Neural crest cell (in vitro differentiated cells): Measurements from ENCODE around the gene PCDH18. TPM values are rescaled to one million over a fixed set of nuclear protein-coding genes. Genes with fewer than 3 reads are reported as not detected.

Experiments
- DNase-seq: peaks from one replicate; pipeline ENCODE4 v3.0.0; 2021; ENCODE audit warnings: low read depth, mixed read lengths, low spot score
- H3K27ac Mint-ChIP-seq: one replicate; pipeline ENCODE4 v1.8.0; 2021; ENCODE audit warnings: mild to moderate bottlenecking, mixed read lengths; ENCODE audit not compliant: unreplicated experiment
- H3K27me3 Mint-ChIP-seq: 2 replicates; pipeline ENCODE4 v1.8.0; 2021; ENCODE audit warnings: low read depth, mild to moderate bottlenecking, mixed read lengths
- H3K36me3 Mint-ChIP-seq: 2 replicates; pipeline ENCODE4 v1.8.0; 2021; ENCODE audit warnings: low read depth, mild to moderate bottlenecking, mixed read lengths
- H3K4me1 Mint-ChIP-seq: 2 replicates; pipeline ENCODE4 v1.8.0; 2021; ENCODE audit warnings: mixed read lengths
- H3K4me3 Mint-ChIP-seq: one replicate; pipeline ENCODE4 v1.8.0; 2021; ENCODE audit warnings: mild to moderate bottlenecking, mixed read lengths
- H3K9me3 Mint-ChIP-seq: 2 replicates; pipeline ENCODE4 v1.8.0; 2021; ENCODE audit warnings: mixed read lengths
- total RNA-seq: library from RNA; stranded (reverse); gene quantifications from 2 replicates; pipeline ENCODE4 v1.2.1, GENCODE V29; 2021
- TF ChIP-seq, protein P1 (sequence below): fragments of 200-600 bp; sonication (generic); conservative IDR thresholded peaks from 2 replicates; pipeline ENCODE4 v1.5.0; 2021; ENCODE audit warnings: antibody characterized with exemption, mild to moderate bottlenecking

Gene PCDH18
- total RNA-seq, 1 donor from 2014 or later = 65.7 TPM

- Mint-ChIP-seq H3K36me3 (peaks cover 25% of the 10 kb centered on the region), H3K27me3 (no peaks in the 10 kb centered on the region), H3K9me3 (no peaks in the 10 kb centered on the region), H3K4me1 (peaks cover 49% of the 10 kb centered on the region), H3K27ac (peak overlapping the region; percentile 51), H3K4me3 (no peak overlapping the region)
- DNase-seq = no peak
- TF ChIP-seq, protein P1, sequence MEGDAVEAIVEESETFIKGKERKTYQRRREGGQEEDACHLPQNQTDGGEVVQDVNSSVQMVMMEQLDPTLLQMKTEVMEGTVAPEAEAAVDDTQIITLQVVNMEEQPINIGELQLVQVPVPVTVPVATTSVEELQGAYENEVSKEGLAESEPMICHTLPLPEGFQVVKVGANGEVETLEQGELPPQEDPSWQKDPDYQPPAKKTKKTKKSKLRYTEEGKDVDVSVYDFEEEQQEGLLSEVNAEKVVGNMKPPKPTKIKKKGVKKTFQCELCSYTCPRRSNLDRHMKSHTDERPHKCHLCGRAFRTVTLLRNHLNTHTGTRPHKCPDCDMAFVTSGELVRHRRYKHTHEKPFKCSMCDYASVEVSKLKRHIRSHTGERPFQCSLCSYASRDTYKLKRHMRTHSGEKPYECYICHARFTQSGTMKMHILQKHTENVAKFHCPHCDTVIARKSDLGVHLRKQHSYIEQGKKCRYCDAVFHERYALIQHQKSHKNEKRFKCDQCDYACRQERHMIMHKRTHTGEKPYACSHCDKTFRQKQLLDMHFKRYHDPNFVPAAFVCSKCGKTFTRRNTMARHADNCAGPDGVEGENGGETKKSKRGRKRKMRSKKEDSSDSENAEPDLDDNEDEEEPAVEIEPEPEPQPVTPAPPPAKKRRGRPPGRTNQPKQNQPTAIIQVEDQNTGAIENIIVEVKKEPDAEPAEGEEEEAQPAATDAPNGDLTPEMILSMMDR = no peak
Measured at GRCh38 chr4:137530176-137530575, 2.1 kb downstream of the PCDH18 start.

DNA sequence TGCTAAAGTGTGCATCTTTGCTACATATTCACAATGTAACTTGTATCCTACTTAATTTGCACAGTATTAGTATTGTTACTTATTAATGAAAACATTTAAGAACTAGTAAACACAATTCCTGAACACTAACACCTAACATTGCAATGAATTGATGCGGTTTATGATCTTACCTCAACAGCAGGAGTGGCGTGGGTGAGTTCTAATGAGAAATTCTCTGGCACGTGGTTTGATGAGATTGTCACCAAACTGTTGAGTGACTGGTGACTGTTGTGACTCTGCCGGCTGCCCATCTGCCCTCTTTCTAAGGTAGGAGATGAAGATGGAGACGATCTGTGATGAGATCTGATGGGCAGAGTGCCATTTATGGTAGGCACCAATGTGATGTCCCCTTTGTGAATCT, 2.9 kb downstream of the PCDH18 start:
- no peaks in the 10 kb centered on the region for H3K9me3 Mint-ChIP-seq
- TF ChIP-seq, protein P1 = no peak
- H3K27ac Mint-ChIP-seq = peak overlapping the region; percentile 51
- H3K4me3 Mint-ChIP-seq = no peak overlapping the region
- no peaks in the 10 kb centered on the region for H3K27me3 Mint-ChIP-seq
- peaks cover 49% of the 10 kb centered on the region for H3K4me1 Mint-ChIP-seq
- peaks cover 31% of the 10 kb centered on the region for H3K36me3 Mint-ChIP-seq
- no peak for DNase-seq

GRCh38 chr4:137528673-137529072, 3.6 kb downstream of the PCDH18 start:
- Mint-ChIP-seq H3K27me3 (no peaks in the 10 kb centered on the region), H3K4me1 (peaks cover 52% of the 10 kb centered on the region)

GRCh38 chr4:137526681-137527080, 5.6 kb downstream of the PCDH18 start:
- TF ChIP-seq, protein P1 = no peak
- peaks cover 41% of the 10 kb centered on the region for H3K36me3 Mint-ChIP-seq
- peak overlapping the region; percentile 16 for H3K4me3 Mint-ChIP-seq
- DNase-seq = no peak
- no peaks in the 10 kb centered on the region for H3K9me3 Mint-ChIP-seq
- peaks cover 61% of the 10 kb centered on the region for H3K4me1 Mint-ChIP-seq
- H3K27me3 Mint-ChIP-seq = no peaks in the 10 kb centered on the region
- H3K27ac Mint-ChIP-seq = no peak overlapping the region

More at GRCh38 chr4:137528673-137529072, 3.6 kb downstream of the PCDH18 start:
- peaks cover 35% of the 10 kb centered on the region for H3K36me3 Mint-ChIP-seq
- no peak overlapping the region for H3K27ac Mint-ChIP-seq
- DNase-seq = no peak
- TF ChIP-seq, protein P1 = no peak
- H3K9me3 Mint-ChIP-seq = no peaks in the 10 kb centered on the region
- H3K4me3 Mint-ChIP-seq = peak overlapping the region; percentile 77

DNA sequence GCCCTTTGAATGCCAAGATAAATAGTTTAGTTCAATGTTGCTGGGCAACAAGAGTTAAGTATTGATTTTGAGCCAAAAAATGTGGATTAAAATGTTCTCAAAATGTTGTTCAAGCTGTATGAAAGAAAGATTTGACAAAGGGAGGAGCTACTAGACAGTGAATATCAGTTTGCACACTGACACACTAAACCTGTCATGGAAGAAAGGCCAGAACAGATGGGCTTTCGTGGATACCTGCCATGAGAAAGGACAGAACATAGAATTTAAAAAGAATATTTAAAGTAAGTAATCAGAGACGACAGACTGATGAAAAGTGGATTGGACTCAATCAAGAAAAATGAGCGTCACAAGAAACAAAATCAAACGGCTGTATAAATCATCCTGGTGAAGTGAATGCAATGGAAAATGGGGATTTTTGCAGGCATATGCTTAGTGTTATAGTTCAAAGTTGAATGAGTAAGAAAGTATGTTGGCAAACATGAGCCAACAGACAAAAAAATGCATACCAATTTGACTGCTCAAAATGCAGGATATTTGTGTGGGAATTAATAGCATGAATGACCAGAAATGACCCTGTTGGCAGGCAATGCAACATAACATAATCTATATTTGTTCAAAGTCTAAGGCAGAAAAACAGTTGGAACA, 7.4 kb downstream of the PCDH18 start:
- Mint-ChIP-seq H3K4me3 (peak overlapping the region; percentile 50), H3K4me1 (peaks cover 56% of the 10 kb centered on the region), H3K27me3 (no peaks in the 10 kb centered on the region), H3K27ac (no peak overlapping the region), H3K9me3 (no peaks in the 10 kb centered on the region), H3K36me3 (peaks cover 44% of the 10 kb centered on the region)
- TF ChIP-seq, protein P1 = no peak
- DNase-seq = no peak
